SK-N-SH (cell line): Measurements from ENCODE around the gene TECRL. TPM values are rescaled to one million over a fixed set of nuclear protein-coding genes. Genes with fewer than 3 reads are reported as not detected.

Experiments
- CTCF ChIA-PET: fragments of 300-600, 350-600 bp; formaldehyde crosslinking; extraction: SDS; loops from one replicate; lab custom pipeline; 2021; lab: Yijun Ruan, JAX
- POLR2A ChIA-PET: fragments of 350-600 bp; sonication (Branson Sonifier 250); formaldehyde crosslinking; extraction: SDS; loops from one replicate; lab custom pipeline; 2020; ENCODE audit warnings: antibody characterized with exemption, inconsistent platforms; lab: Yijun Ruan, JAX
- DNase-seq: peaks from one replicate; pipeline ENCODE4 v3.0.0; 2012
- H2AFZ ChIP-seq: fragments of 200-600 bp; sonication (generic); 2 replicates; pipeline ENCODE4 v1.8.1; 2016; ENCODE audit warnings: antibody characterized with exemption, mild to moderate bottlenecking, low read depth
- H3F3A ChIP-seq: fragments of 200-600 bp; sonication (generic); replicated peaks from 2 replicates; pipeline ENCODE3; 2016; ENCODE audit warnings: antibody characterized with exemption, mild to moderate bottlenecking; ENCODE audit not compliant: insufficient read depth
- H3K27ac ChIP-seq, 2 experiments: fragments of 200-500 bp in 1 of 2; fragments of 200-600 bp in 1 of 2; sonication (Bioruptor generic) in 1 of 2; sonication (generic), shearing (Covaris generic) in 1 of 2; 2 replicates each; pipeline versions ENCODE4 v1.5.1 to v1.6.1; 2014 to 2016; ENCODE audit warnings: low read depth in 2 of 2, inconsistent platforms in 1 of 2, low read length in 1 of 2, mild to moderate bottlenecking in 1 of 2, mixed read lengths in 1 of 2
- H3K27me3 ChIP-seq: fragments of 200-600 bp; sonication (generic), shearing (Covaris generic); 2 replicates; pipeline ENCODE4 v1.6.1; 2016; ENCODE audit warnings: mixed run types; ENCODE audit not compliant: insufficient read depth
- H3K36me3 ChIP-seq, 2 experiments: fragments of 200-500 bp in 1 of 2; fragments of 200-600 bp in 1 of 2; sonication (Bioruptor generic) in 1 of 2; sonication (generic) in 1 of 2; replicated peaks in 1 of 2; 2 replicates each; pipeline versions ENCODE3 to v1.5.1; 2014 to 2016; ENCODE audit warnings: low read length in 1 of 2, mild to moderate bottlenecking in 1 of 2; ENCODE audit not compliant: insufficient read depth in 2 of 2, control insufficient read depth in 1 of 2
- H3K4me1 ChIP-seq, 2 experiments: fragments of 200-500 bp in 1 of 2; fragments of 200-600 bp in 1 of 2; sonication (Bioruptor generic) in 1 of 2; sonication (generic), shearing (Covaris generic) in 1 of 2; 2 replicates each; pipeline versions ENCODE4 v1.5.1 to v1.6.1; 2014 to 2016; ENCODE audit warnings: low read depth in 1 of 2, low read length in 1 of 2, mixed run types in 1 of 2; ENCODE audit not compliant: insufficient read depth in 2 of 2, control insufficient read depth in 1 of 2
- H3K4me2 ChIP-seq: fragments of 200-600 bp; sonication (generic), shearing (Covaris generic); 2 replicates; pipeline ENCODE4 v1.6.1; 2017; ENCODE audit warnings: mixed run types
- H3K4me3 ChIP-seq, 2 experiments: fragments of 200-500 bp in 1 of 2; fragments of 200-600 bp in 1 of 2; sonication (Bioruptor generic) in 1 of 2; sonication (generic), shearing (Covaris generic) in 1 of 2; 2 replicates each; pipeline versions ENCODE4 v1.5.1 to v1.8.1; 2014 to 2016; ENCODE audit warnings: low read depth in 2 of 2, inconsistent platforms in 1 of 2, low read length in 1 of 2, mild to moderate bottlenecking in 1 of 2, mixed read lengths in 1 of 2, moderate library complexity in 1 of 2
- H3K79me2 ChIP-seq: fragments of 200-600 bp; sonication (generic); 2 replicates; pipeline ENCODE4 v1.8.1; 2017; ENCODE audit warnings: mild to moderate bottlenecking; ENCODE audit not compliant: insufficient read depth
- H3K9ac ChIP-seq: fragments of 200-600 bp; sonication (generic); 2 replicates; pipeline ENCODE4 v1.6.1; 2017; ENCODE audit warnings: mixed run types
- H3K9me2 ChIP-seq: fragments of 200-600 bp; sonication (generic); 2 replicates; pipeline ENCODE4 v1.6.1; 2017; ENCODE audit warnings: mixed run types
- H3K9me3 ChIP-seq: fragments of 200-600 bp; sonication (generic); 2 replicates; pipeline ENCODE4 v1.6.1; 2017; ENCODE audit warnings: mixed run types, mild to moderate bottlenecking, moderate library complexity
- H4K20me1 ChIP-seq: fragments of 200-600 bp; sonication (generic); 2 replicates; pipeline ENCODE4 v1.6.1; 2017; ENCODE audit warnings: mild to moderate bottlenecking, mixed run types; ENCODE audit not compliant: insufficient read depth
- CHD2 ChIP-seq: fragments of 150-350 bp; IDR thresholded peaks from 2 replicates; pipeline ENCODE4 v1.6.1; 2018; ENCODE audit warnings: low read length; ENCODE audit not compliant: partially characterized antibody
- CTCF ChIP-seq: fragments of 200-600 bp; sonication (generic); IDR thresholded peaks from 2 replicates; pipeline ENCODE4 v1.6.1; 2017; ENCODE audit warnings: antibody characterized with exemption, mild to moderate bottlenecking, moderate library complexity
- GATA2 ChIP-seq: sonication (generic); formaldehyde crosslinking; IDR thresholded peaks from 2 replicates; pipeline ENCODE4 v1.5.0; 2020; ENCODE audit warnings: mild to moderate bottlenecking, missing genetic modification reagents
- IRF3 ChIP-seq: fragments of 150-350 bp; IDR thresholded peaks from 2 replicates; pipeline ENCODE4 v1.6.1; 2016; ENCODE audit warnings: mild to moderate bottlenecking, low read depth, low read length
- NRF1 ChIP-seq: IDR thresholded peaks from 2 replicates; pipeline ENCODE4 v1.6.1; 2012; ENCODE audit warnings: low read depth, mild to moderate bottlenecking, low read length
- RCOR1 ChIP-seq: fragments of 150-350 bp; IDR thresholded peaks from 2 replicates; pipeline ENCODE4 v1.6.1; 2017; ENCODE audit warnings: antibody characterized with exemption, low read length
- RXRA ChIP-seq: IDR thresholded peaks from 2 replicates; pipeline ENCODE4 v1.4.0; 2012; ENCODE audit warnings: low read depth, mild to moderate bottlenecking, borderline replicate concordance
- TAF1 ChIP-seq: IDR thresholded peaks from 2 replicates; pipeline ENCODE4 v1.6.1; 2012; ENCODE audit warnings: low read depth, mild to moderate bottlenecking, low read length, moderate library complexity, borderline replicate concordance
- TCF12 ChIP-seq: IDR thresholded peaks from 2 replicates; pipeline ENCODE4 v1.4.0; 2012
- YY1 ChIP-seq: IDR thresholded peaks from 2 replicates; pipeline ENCODE4 v1.4.0; 2012; ENCODE audit warnings: low read depth, mild to moderate bottlenecking
- ZBTB33 ChIP-seq: IDR thresholded peaks from 2 replicates; pipeline ENCODE4 v1.4.0; 2012; ENCODE audit warnings: low read depth, borderline replicate concordance
- polyA plus RNA-seq, 3 experiments: library from polyadenylated mRNA; depleted of rRNA; stranded (reverse); fragments of >200 nt; gene quantifications; 2 replicates each; pipeline ENCODE4 v1.2.3, GENCODE V29; 2012
- TF ChIP-seq, protein P1 (sequence below): IDR thresholded peaks from 2 replicates; pipeline ENCODE4 v1.6.1; 2012; ENCODE audit warnings: mild to moderate bottlenecking, low read depth, low read length, moderate library complexity

TECRL gene
- polyA plus RNA-seq, 1 of the 3 experiments (the other 2 are of a cell fraction) = not detected

DNA sequence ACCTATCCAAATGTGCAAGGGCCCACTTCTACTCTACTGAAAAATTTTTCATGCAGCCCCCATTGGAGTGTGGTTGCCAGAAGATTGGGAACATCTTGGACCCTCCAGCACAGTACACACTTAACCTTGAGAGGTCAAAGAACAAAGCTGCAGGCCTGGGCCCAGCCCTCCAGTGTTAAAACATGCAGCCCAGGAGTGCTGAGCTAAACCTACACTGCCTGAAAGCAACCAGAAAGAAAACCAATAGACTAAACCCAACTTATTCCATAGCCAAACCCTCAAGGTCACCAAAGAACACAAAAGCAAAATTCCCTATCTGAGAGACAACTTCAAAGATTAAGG lies 47.9 kb downstream of the TECRL start:
- H3K4me3 ChIP-seq = no peak overlapping the region
- TF ChIP-seq CTCF = no peak
- TF ChIP-seq, protein P1, sequence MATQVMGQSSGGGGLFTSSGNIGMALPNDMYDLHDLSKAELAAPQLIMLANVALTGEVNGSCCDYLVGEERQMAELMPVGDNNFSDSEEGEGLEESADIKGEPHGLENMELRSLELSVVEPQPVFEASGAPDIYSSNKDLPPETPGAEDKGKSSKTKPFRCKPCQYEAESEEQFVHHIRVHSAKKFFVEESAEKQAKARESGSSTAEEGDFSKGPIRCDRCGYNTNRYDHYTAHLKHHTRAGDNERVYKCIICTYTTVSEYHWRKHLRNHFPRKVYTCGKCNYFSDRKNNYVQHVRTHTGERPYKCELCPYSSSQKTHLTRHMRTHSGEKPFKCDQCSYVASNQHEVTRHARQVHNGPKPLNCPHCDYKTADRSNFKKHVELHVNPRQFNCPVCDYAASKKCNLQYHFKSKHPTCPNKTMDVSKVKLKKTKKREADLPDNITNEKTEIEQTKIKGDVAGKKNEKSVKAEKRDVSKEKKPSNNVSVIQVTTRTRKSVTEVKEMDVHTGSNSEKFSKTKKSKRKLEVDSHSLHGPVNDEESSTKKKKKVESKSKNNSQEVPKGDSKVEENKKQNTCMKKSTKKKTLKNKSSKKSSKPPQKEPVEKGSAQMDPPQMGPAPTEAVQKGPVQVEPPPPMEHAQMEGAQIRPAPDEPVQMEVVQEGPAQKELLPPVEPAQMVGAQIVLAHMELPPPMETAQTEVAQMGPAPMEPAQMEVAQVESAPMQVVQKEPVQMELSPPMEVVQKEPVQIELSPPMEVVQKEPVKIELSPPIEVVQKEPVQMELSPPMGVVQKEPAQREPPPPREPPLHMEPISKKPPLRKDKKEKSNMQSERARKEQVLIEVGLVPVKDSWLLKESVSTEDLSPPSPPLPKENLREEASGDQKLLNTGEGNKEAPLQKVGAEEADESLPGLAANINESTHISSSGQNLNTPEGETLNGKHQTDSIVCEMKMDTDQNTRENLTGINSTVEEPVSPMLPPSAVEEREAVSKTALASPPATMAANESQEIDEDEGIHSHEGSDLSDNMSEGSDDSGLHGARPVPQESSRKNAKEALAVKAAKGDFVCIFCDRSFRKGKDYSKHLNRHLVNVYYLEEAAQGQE = no peak
- no peak for TF ChIP-seq IRF3
- no peak for TF ChIP-seq NRF1
- TF ChIP-seq RCOR1 = no peak
- no peak for TF ChIP-seq TCF12
- TF ChIP-seq YY1 = no peak
- TF ChIP-seq RXRA = no peak
- no peak for TF ChIP-seq CHD2
- no peak for TF ChIP-seq TAF1
- no peak for TF ChIP-seq GATA2 (CRISPR knock-in tag)
- no peak for TF ChIP-seq ZBTB33
- no peak overlapping the region for H3K4me2 ChIP-seq
- DNase-seq = no peak
- H4K20me1 ChIP-seq = no peaks in the 10 kb centered on the region
- ChIA-PET POLR2A (no interaction called here), CTCF (no interaction called here)
- no peaks in the 10 kb centered on the region for H3K9me3 ChIP-seq
- H3F3A ChIP-seq = no peaks in the 10 kb centered on the region
- H3K9me2 ChIP-seq = no peaks in the 10 kb centered on the region
- H3K79me2 ChIP-seq = no peaks in the 10 kb centered on the region
- no peak overlapping the region for H3K9ac ChIP-seq
- H2AFZ ChIP-seq = no peak overlapping the region
- H3K4me1 ChIP-seq = no peaks in the 10 kb centered on the region
- no peaks in the 10 kb centered on the region for H3K27me3 ChIP-seq
- H3K27ac ChIP-seq = no peak overlapping the region
- H3K36me3 ChIP-seq = no peaks in the 10 kb centered on the region
